ENCODE measurements around the gene RPL4.
"Not testable (repeated sequence)": the region's sequence is repeated elsewhere in the genome, so short reads cannot be mapped to it uniquely, and the experiment has no call there.

Gene RPL4

DNA sequence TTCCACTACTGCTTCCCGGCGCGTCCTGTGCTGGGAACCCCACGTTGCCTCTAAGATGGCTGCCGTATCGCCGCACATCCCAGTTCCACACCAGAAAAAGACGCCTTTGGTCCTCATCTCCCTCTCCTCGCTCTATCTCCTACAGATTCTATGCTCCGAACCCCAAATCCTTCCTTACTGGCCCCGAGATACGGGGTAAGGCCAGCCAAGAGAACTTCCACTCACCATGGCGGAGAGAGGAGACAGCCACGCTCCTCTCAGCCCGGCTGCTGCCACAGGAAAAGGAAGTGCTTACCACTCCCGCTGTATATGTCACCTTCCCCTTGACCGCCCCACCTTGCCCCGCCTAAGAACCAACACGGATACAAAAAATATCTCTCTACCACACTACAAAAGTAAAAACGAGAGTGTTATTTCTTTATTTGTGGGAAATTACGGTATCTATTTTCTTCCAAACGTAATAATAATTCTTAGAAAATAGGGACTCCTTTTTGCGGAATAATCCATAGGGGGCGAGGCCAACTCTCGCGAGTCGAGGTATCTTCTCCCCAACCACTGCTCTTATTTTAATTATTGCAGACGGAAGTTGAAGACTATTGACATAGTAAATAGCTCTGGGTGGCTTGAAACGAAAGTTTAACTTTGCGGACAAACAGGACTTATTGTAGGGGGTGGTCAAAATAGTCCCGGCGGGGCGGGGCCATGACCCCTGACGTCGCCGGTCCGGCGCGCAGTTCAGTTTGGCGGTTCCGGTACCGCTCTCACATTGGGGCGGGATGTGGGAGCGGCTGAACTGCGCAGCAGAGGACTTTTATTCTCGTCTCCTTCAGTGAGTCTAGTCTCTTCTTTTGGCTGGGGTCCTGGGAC is at the start of gene RPL4, which contains the start of gene ZWILCH:
Gene RPL4 (minus strand): TSS at position 293 of the 867 bp plus-strand sequence. CDS start 65 bp downstream, at position 228.
Gene ZWILCH (plus strand): TSS at position 764 of the 867 bp plus-strand sequence. CDS start 13 bp downstream, at position 777.
- DNase-seq = peak; percentile 90 to 93 (median 92)

DNA sequence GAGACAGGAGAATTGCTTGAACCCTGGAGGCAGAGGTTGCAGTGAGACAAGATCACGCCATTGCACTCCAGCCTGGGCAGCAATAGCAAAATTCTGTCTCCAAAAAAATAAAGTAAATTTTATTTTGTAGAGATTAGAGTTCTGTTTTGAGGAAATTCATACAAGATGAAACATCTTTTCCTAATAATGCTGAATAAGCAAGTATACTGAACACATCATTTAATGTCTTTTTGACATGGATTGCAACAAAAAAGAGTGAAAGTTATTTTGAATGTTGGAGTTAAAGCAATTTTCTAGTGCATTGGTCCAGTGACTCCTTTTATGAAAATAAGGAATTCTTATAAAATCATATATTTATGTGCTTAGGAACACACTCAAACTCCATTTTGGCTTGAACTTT is 40.6 kb upstream of the RPL4 start:
- DNase-seq = no peak

DNA sequence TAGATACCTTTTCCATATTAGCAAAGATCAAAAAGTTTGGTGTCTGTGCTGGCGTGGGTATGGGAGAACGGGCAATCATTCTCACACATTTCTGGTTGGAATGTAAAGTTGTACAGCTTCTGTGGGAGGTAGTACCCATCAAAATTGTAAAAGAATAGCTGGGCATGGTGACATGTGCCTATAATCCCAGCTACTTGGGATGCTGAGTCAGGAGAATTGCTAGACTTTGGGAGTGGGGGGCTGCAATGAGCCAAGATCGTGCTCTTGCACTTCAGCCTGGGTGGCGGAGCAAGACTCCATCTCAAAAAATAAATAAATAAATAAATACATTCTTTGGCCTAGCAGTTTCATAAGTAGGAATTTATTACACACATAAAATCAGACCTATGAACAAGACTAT is 38.2 kb upstream of the RPL4 start:
- DNase-seq = no peak

DNA sequence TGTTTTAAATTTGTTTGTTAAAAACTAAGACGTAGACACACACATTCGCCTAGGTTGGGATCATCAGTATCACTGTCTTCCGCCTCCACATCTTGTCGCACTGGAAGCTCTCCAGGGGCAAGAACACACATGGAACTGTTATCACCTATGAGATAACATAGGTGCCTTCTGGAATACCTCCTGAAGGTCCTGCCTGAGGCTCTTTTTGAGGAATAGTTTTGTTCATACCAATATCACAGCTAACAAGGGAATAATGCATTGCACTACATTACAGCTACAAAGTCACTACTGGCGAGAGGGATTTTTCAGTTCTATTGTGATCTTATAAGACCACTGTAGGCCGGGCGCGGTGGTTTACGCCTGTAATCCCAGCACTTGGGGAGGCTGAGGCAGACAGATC is 30.4 kb upstream of the RPL4 start:
- no peak for DNase-seq

DNA sequence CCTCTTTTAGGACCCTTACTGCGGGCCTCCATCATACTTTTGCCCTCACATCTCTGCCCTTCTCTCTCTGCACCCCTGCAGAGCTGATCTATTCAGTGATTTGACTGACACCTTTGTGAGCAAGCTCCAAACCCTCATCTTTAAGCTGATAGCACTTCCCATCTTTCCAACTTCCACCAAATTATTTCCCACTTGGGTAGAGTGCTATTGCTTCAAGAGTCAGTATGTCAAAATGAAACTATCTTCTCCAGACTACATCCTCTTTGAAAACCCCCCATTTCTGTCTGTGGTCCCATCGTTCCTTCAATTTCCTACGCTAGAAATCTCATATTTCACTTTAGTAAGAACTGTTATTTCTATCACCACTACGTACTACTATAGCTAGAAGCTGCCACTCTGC is 20.2 kb upstream of the RPL4 start:
- peak; percentile 21 to 49 (median 41) for DNase-seq

DNA sequence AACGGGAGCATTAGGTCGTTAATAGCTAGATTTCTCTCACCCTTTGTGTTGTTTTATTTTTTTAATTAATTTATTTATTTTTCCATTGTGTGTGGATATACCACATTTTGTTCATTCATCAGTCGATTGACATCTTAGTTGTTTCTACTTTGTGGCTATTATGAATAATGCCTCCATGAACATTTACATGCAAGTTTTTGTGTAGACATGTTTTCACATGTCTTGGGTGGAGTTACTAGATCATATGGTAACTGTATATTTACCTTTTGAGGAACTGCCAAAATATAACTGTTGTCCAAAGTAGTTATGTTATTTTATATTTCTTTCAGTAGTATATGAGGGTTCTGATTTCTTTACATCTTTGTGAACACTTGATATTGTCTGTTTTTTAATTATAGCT is 19.3 kb upstream of the RPL4 start:
- DNase-seq = no peak

DNA sequence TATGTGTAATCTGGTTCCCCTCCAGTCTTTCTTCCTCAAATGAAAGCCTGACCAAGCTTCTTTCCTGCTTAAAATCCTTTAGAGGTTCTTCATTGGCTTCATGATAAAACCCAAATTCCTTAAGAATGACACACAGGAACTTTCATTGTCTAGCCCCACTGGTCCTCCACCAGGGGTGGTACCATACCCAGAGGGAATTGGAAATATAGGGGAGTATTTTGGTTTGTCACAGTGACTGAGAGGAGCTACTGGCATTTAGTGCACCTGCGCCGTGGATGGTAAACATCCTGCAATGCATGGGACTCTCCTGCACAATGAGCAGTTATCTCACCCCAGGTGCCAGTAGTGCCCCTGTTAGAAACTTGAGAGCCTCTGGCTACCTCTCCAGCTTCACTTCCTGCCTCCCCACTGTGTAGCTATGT is 11.3 kb upstream of the RPL4 start:
- no peak for DNase-seq

DNA sequence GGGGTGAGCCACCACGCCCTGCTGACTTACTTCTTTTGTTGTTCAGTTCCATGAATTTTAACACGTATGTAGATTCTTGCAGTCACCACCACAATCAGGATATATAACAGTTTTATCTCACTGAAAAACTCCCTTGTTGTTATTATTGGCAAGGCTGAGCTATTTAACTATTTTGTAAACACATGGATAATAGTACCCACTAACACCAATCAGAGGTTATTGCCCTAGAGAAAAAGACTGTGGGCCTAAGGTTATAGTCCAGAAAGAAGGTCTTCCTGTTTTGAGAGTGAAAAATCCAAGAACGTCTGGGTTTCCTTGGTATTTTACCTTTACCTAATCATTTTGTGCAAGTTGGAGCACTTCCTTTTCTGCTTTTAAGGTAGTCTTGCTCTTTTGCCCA is 9.9 kb upstream of the RPL4 start:
- DNase-seq = no peak

DNA sequence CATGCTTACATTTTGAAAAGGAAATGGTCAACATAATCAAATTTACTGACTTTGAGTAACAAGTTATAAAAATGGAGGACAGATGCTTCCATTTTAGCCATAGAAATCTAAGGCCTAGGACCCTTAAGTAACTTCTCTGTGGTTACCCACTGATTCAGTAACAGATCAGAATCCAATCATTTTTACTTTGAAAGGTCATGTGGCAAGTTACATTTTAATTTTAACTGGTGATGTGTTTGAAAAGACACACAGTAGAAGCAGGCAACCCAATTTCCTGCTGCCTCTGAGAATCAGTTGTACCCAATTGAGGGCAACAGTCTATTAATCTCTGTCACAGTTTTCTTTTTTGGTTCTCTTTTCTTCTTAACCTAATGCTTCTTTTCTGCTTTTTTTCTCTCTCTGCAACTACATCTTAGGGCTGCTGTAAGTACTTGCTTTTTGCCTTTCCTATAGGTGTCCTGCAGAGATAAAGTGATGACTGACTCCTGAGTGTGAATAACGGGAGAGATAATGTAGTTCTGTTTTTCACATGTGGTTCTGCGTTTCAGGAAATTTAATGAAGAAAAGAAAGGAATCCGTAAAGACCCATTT is 3.7 kb upstream of the RPL4 start:
- no peak for DNase-seq

DNA sequence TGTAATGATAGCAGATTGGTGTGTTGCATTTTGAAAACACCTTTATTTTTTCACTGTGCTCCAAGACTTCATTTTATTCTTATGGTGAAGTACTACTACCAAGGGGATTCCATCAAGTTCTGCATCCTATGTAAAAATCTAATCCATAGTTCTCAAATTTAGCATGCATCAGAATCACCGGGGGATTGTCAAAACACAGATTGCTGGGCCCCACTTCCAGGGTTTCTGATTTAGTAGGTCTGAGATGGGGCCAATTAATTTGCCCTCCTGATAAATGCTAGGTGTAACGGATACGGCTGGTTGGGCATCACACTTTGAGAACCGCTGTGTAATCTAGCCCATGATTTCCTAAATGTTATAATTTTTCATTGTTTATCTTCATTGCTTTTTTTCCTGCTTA is 1.2 kb upstream of the RPL4 start:
- no peak for DNase-seq

DNA sequence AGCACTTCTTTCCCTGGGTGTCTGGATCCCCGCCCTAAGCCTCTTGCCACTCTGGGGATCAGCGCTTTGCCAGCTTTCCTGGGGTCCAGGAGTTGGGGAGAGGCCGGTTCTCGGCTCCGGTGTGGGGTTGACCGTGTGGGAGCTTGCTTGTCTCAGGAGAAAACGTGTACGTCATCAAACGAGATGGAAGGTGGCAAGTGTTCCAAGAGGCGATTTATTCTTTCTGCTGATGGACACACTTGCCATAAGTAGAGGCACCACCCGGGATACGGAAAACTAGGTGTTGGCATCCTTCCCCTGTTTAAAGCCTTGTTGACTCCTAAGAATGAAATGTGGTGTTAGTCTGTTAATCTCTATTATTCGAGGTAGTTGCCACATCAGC is 766 bp upstream of the RPL4 start:
- DNase-seq = no peak

DNA sequence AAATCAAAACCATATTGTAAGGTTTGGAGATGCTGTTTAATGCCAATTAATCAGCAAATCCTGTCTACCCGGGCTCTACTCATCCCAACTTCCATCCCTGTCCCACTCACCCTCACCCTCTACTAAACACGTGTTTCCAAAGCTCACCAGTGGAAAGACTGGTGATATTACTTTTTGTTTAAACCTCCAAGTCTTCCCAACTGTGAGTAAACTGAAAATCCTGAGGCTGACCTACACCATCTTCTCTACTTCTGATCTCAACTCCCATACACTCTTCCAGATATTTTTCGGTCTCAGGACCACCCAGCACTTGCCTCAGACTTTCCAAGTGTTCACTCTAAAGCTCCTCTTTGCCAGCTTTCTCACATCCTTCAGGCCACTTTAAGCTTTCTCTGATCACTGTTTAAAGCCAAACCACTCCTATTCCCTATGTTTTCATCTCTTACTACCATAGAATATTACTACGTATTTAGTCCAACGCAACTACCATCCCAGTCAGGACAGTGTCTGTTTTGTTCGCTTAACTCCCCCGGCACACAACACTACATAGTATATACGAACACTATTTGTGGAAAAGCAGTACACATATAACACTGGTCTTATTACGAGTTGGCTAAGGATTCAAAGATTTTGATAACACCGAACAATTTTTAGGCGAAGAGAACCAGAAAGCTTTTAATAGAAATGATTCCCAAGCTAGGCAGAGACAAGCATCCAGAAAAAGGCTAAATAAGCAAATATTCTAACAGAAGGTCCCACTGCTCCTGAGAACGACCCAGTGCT is 684 bp downstream of the RPL4 start:
- no peak for DNase-seq

DNA sequence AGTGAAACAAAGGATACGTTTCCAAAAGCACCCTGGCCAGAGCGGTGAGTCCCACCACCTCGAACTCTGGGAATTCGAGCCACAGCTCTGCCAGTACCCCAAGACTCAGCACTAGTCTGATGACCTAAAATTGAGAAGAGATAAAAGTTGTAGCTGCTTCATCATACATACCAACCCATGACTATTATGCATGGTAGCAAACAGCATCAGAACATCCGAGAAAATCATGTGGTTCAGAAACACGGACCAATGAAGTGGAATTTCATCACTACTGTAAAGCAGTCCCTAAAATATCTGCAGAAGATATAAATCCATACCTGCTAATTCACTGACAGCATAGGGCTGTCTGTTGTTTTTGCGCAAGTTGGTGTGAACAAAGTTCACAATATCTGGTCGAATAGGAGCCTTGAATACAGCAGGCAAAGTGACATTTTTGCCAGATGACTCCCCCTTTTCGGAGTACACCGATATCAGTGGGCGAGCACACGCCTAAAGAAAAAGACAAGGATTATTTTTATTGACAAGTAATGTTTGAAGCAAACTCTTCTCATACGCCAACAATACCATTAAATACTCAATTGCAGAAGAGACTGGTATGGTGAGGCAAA is 1.5 kb downstream of the RPL4 start:
- not testable (repeated sequence) for DNase-seq

DNA sequence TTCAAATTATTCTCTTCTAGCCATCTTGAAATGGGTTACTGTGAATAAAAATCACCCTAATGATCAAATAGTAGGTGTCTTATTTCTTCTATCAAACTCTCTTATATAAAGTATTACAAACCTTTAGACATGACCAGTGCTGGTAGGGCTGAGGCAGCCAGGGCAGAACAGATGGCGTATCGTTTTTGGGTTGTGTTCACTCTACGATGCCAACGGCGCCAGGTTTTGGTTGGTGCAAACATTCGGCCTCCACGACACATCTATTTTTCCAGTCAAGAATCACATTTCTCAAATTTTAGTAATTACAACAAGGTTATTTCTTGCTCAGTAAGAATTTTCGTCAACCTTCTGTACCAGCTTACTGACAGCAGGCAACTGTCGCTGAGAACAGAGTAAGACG is 2.2 kb downstream of the RPL4 start:
- DNase-seq = no peak

DNA sequence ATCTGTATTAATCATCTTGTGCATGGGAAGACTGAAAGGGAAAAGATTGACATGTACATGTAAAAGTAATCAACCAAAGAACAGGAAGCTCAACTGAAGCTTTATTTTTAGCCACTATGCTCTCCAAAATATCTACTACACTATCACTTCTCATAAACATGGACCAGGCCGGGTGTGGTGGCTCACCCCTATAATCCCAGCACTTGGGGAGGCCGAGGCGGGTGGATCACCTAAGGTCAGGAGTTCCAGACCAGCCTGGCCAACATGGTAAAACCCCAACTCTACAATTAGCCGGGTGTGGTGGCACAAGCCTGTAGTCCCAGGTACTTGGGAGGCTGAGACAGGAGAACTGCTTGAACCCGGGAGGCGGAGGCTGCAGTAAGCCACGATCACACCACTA is 4.3 kb downstream of the RPL4 start:
- DNase-seq = not testable (repeated sequence)

DNA sequence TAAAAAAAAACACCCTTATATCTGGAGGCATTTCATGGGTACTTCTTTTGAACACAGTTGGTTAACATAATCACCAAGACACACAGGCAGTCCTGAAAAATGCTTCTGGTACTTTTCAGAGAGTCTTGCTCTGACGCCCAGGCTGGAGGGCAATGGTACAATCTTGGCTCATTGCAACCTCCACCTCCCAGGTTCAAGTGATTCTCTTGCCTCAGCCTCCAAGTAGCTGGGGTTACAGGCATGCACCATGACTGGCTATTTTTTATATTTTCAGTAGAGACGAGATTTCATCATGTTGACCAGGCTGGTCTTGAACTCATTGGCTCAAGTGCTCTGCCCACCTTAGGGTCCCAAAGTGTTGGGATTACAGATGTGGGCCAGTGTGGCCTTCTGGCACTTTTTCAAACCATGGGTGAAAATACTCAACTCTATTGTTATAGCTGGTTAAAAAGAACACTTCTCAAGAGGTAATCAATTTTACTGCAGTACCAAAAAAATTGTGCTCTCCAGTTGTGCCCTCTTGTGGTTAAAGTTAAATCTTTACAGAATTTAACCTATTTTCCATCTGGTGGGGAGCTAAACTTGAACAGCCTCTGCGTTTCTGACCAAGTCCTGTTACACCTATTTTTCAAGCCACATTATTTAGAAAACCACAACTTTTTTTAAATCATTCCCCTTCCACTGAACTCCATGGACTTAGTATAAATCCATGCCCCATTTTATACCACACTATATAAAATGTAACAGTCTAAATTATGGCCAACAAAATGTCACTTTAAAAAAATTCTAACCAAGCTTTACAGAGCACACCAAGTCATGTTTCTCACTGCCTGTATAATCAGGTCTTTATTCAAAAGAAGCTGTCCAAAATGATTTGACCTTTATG is 5.9 kb downstream of the RPL4 start:
- peak; percentile 22 to 72 (median 71) for DNase-seq

DNA sequence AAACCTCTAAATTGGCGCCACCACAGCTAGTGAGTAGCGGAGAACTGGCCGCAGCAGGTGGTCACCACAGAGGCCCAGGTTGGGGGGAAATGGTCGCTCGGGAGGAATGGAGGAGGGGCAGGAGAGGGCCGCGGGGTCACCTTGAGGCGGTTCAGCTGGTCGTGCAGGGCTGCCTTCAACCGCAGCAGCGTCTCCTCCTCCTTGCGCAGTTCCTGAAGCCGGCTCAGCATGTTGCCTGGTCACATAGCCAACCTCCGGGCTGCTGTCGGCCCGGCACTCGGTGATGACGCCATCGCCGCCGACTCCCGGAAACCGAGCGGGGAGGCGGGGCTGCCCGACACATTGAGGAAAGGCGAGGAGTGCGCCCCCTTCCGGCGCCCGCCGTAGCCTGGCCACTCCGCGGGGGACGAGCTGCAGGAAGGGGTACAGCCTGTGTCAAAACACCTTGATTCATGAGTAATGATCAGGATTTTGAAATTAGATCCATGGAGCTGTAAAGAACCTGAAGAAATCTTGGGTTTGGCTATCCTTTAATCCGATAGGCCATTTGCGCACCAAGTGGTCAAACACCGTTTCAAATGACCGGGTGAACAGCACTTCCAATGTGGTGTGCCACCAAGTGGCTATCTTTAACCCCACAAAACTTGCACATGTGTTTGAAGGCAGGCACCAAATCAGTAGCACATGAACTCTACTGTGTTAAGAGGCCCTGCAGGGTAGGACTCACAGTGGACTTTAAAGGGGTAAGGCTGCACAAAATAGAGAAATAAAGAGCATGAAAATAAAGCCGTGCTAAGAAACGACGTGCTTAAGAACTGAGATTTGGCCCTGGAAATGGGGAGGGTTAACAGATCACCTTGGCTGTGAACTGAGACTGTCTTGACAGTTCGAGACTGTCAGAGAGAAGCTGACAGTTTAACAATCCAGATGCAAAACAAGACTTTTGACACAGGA is 6.9 kb downstream of the RPL4 start, which contains the start of gene SNAPC5:
Gene SNAPC5 (minus strand): TSS at position 261 of the 954 bp plus-strand sequence. CDS start 31 bp downstream, at position 230.
- DNase-seq = peak; percentile 98 to 99 (median 99)

DNA sequence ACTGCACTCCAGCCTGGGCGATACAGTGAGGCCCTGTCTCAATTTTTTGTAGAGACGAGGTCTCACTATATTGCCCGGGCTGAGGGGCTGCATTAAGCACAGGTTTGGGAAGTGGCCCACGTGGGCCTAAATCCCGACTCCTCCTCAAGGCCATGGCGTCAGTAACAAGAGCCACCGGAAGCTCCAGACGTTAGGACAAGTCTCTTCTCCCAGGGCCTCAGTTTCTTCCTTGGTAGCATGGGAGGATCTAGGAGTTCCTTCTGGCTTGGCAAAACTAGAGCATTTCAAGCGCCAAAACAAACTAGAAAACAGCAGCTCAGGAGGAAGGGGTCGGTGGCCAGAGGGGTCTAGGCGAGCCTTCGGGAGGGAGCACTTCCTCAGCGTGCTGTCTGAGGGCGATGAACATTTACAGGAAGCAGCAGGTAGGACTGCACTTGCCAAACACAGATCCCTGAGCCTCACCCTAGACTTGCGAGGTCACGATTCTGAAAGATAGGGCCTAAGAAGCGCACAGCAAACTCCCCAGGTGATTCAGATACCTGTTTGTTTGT is 7.6 kb downstream of the RPL4 start:
- DNase-seq = peak in 1 of 3 donors; percentile 23

DNA sequence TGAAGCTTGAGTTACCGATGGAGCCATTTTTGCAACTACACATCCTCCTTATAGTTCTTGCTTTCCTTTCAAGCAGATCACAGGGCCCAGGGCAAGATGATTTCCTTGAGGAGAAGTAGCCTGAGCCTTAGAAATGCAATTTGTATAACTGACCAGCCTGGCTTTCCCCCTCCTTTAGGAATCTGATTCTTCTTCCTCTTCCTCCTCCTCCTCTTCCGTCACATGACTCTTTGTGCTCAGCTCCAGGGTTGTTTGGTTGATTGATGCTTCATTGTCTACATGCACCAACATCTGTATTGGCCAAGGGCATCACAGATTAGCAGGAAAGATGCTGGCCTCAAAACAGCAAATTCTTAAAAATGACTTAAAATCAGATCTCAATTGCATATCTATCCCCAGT is 10.4 kb downstream of the RPL4 start:
- peak in 1 of 3 donors; percentile 23 for DNase-seq

DNA sequence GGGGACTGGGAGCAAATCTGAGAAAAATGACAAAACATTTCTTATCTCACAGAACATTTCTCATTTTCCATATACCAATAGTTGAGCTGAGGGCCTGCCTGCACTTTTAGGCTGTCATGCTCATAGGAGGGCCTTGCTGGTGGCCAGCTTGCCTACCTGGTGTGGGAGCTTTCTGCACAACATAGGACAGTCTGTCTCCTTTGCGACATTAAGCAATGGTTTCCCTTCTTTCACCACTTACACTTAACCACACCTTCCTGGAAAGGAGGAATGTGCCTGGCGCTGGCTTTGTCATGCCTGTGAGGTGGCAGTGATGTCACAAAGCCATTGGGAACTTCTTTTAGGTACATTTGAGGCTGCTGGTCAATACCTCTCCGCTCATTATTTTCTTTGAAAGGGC is 12.8 kb downstream of the RPL4 start:
- no peak for DNase-seq
